H9 (cell line): ENCODE data around the gene ACTA1. TPM values are rescaled to one million over a fixed set of nuclear protein-coding genes. Genes with fewer than 3 reads are reported as not detected.

Experiments used
- DNase-seq: peaks from one replicate; pipeline ENCODE4 v3.0.0-alpha.2; 2017
- H2AFZ ChIP-seq: one replicate; pipeline ENCODE4 v1.6.1; 2013; ENCODE audit warnings: mild to moderate bottlenecking, low read length, control low read depth, moderate library complexity
- H2AK5ac ChIP-seq: 2 replicates; pipeline ENCODE4 v1.6.1; 2013; ENCODE audit warnings: low read length, control low read depth, mixed read lengths; ENCODE audit not compliant: insufficient read length
- H2BK120ac ChIP-seq: one replicate; pipeline ENCODE4 v1.6.1; 2013; ENCODE audit warnings: low read depth, mild to moderate bottlenecking, low read length, control low read depth, inconsistent platforms; ENCODE audit not compliant: poor library complexity, severe bottlenecking
- H2BK12ac ChIP-seq: 2 replicates; pipeline ENCODE4 v1.6.1; 2013; ENCODE audit warnings: low read length, control low read depth, mixed read lengths, low read depth; ENCODE audit not compliant: insufficient read length
- H2BK15ac ChIP-seq: 2 replicates; pipeline ENCODE4 v1.6.1; 2013; ENCODE audit warnings: low read depth, low read length, control low read depth
- H2BK20ac ChIP-seq: one replicate; pipeline ENCODE4 v1.6.1; 2013; ENCODE audit warnings: low read depth, mild to moderate bottlenecking, low read length, control low read depth, inconsistent platforms; ENCODE audit not compliant: poor library complexity, severe bottlenecking
- H2BK5ac ChIP-seq: 2 replicates; pipeline ENCODE4 v1.6.1; 2013; ENCODE audit warnings: low read length, control low read depth, mixed read lengths; ENCODE audit not compliant: insufficient read length
- H3K14ac ChIP-seq: 2 replicates; pipeline ENCODE4 v1.6.1; 2013; ENCODE audit warnings: low read length, control low read depth; ENCODE audit not compliant: insufficient read depth
- H3K18ac ChIP-seq: 2 replicates; pipeline ENCODE4 v1.6.1; 2013; ENCODE audit warnings: low read depth, mild to moderate bottlenecking, mixed read lengths, low read length, control low read depth; ENCODE audit not compliant: insufficient read length
- H3K23ac ChIP-seq: 2 replicates; pipeline ENCODE4 v1.6.1; 2013; ENCODE audit warnings: low read length, control low read depth, mixed read lengths, low read depth; ENCODE audit not compliant: insufficient read length
- H3K23me2 ChIP-seq: 2 replicates; pipeline ENCODE4 v1.6.1; 2013; ENCODE audit warnings: low read depth, mild to moderate bottlenecking, mixed read lengths, low read length, control low read depth; ENCODE audit not compliant: insufficient read length, poor library complexity, severe bottlenecking
- H3K27ac ChIP-seq: 2 replicates; pipeline ENCODE4 v1.5.1; 2013; ENCODE audit warnings: low read length, control low read depth, mixed read lengths, low read depth; ENCODE audit not compliant: insufficient read length
- H3K27me3 ChIP-seq: 2 replicates; pipeline ENCODE4 v1.6.1; 2013; ENCODE audit warnings: low read length, control low read depth, inconsistent platforms; ENCODE audit not compliant: insufficient read depth
- H3K4ac ChIP-seq: 2 replicates; pipeline ENCODE4 v1.6.1; 2013; ENCODE audit warnings: low read depth, mild to moderate bottlenecking, control low read depth, inconsistent platforms, low read length, moderate library complexity
- H3K4me1 ChIP-seq: 2 replicates; pipeline ENCODE4 v1.6.1; 2013; ENCODE audit warnings: low read length, control low read depth, inconsistent platforms; ENCODE audit not compliant: insufficient read depth
- H3K4me2 ChIP-seq: 2 replicates; pipeline ENCODE4 v1.6.1; 2013; ENCODE audit warnings: low read length, control low read depth, mixed read lengths; ENCODE audit not compliant: insufficient read length, insufficient read depth
- H3K56ac ChIP-seq: 2 replicates; pipeline ENCODE4 v1.6.1; 2013; ENCODE audit warnings: low read depth, mild to moderate bottlenecking, mixed read lengths, low read length, control low read depth; ENCODE audit not compliant: insufficient read length
- H3K79me1 ChIP-seq: 2 replicates; pipeline ENCODE4 v1.6.1; 2013; ENCODE audit warnings: low read depth, mild to moderate bottlenecking, moderate library complexity, low read length, control low read depth, inconsistent platforms; ENCODE audit not compliant: insufficient read depth, poor library complexity, severe bottlenecking
- H3K79me2 ChIP-seq: 2 replicates; pipeline ENCODE4 v1.6.1; 2013; ENCODE audit warnings: low read length, control low read depth, inconsistent platforms; ENCODE audit not compliant: insufficient read depth
- H3K9ac ChIP-seq: 2 replicates; pipeline ENCODE4 v1.6.1; 2013; ENCODE audit warnings: low read length, control low read depth, mixed read lengths; ENCODE audit not compliant: insufficient read length; ENCODE audit errors: extremely low read depth
- H3K9me3 ChIP-seq: one replicate; pipeline ENCODE4 v1.6.1; 2013; ENCODE audit warnings: low read depth, low read length, inconsistent platforms; ENCODE audit not compliant: control insufficient read depth
- H3T11ph ChIP-seq: one replicate; pipeline ENCODE4 v1.6.1; 2013; ENCODE audit warnings: mild to moderate bottlenecking, low read length, control low read depth, inconsistent platforms
- H4K20me1 ChIP-seq: one replicate; pipeline ENCODE4 v1.6.1; 2013; ENCODE audit not compliant: control insufficient read depth, insufficient read length, insufficient read depth
- H4K5ac ChIP-seq: 2 replicates; pipeline ENCODE4 v1.6.1; 2013; ENCODE audit warnings: low read depth, mild to moderate bottlenecking, mixed read lengths, low read length, control low read depth; ENCODE audit not compliant: insufficient read length
- H4K8ac ChIP-seq: replicated peaks from 2 replicates; pipeline ENCODE4 v1.6.1; 2013; ENCODE audit warnings: low read length, control low read depth, mixed read lengths, low read depth; ENCODE audit not compliant: insufficient read length
- H4K91ac ChIP-seq: 2 replicates; pipeline ENCODE4 v1.6.1; 2013; ENCODE audit warnings: low read depth, mild to moderate bottlenecking, moderate library complexity, mixed read lengths, low read length, control low read depth; ENCODE audit not compliant: insufficient read length
- H3K27ac Mint-ChIP-seq, 3 experiments: 2 replicates in 2 of 3; 3 replicates in 1 of 3; pipeline ENCODE4 v1.8.0; 2020 to 2021; ENCODE audit warnings: mixed read lengths in 3 of 3, mild to moderate bottlenecking in 1 of 3, moderate library complexity in 1 of 3
- H3K27me3 Mint-ChIP-seq: 2 replicates; pipeline ENCODE4 v1.8.0; 2021; ENCODE audit warnings: low read depth, mild to moderate bottlenecking, moderate library complexity, mixed read lengths
- H3K36me3 Mint-ChIP-seq, 3 experiments: 2 replicates in 2 of 3; 3 replicates in 1 of 3; pipeline ENCODE4 v1.8.0; 2020 to 2021; ENCODE audit warnings: low read depth in 3 of 3, mixed read lengths in 3 of 3; ENCODE audit not compliant: insufficient read depth in 1 of 3
- H3K4me1 Mint-ChIP-seq, 2 experiments: 2 replicates each; pipeline ENCODE4 v1.8.0; 2020; ENCODE audit warnings: mixed read lengths in 2 of 2
- H3K4me3 Mint-ChIP-seq, 2 experiments: 2 replicates in 1 of 2; 3 replicates in 1 of 2; pipeline ENCODE4 v1.8.0; 2020 to 2021; ENCODE audit warnings: mild to moderate bottlenecking in 2 of 2, mixed read lengths in 2 of 2, moderate library complexity in 1 of 2
- H3K9me3 Mint-ChIP-seq, 2 experiments: 2 replicates in 1 of 2; 3 replicates in 1 of 2; pipeline ENCODE4 v1.8.0; 2020; ENCODE audit warnings: mild to moderate bottlenecking in 2 of 2, mixed read lengths in 2 of 2, moderate library complexity in 1 of 2
- WGBS: extraction: QIAGEN DNeasy Blood & Tissue Kit; methylation state at CpG from one replicate; pipeline ENCODE4 v1.1.7; 2013; ENCODE audit warnings: missing lambda C conversion rate, low lambda C conversion rate, mixed read lengths; ENCODE audit not compliant: insufficient read length; ENCODE audit errors: extremely low coverage; 5-methylcytosine and 5-hydroxymethylcytosine counted together
- total RNA-seq: library from RNA; stranded (reverse); gene quantifications from 2 replicates; pipeline ENCODE4 v1.2.1, GENCODE V29; 2021
- TF ChIP-seq, protein P1 (sequence below): fragments of 200-600 bp; sonication (generic); conservative IDR thresholded peaks from 3 replicates; pipeline ENCODE4 v1.8.0; 2021; ENCODE audit warnings: antibody characterized with exemption, mild to moderate bottlenecking

The ACTA1 gene
- total RNA-seq, 1 experiment from 2014 or later, result 48.5 TPM

DNA sequence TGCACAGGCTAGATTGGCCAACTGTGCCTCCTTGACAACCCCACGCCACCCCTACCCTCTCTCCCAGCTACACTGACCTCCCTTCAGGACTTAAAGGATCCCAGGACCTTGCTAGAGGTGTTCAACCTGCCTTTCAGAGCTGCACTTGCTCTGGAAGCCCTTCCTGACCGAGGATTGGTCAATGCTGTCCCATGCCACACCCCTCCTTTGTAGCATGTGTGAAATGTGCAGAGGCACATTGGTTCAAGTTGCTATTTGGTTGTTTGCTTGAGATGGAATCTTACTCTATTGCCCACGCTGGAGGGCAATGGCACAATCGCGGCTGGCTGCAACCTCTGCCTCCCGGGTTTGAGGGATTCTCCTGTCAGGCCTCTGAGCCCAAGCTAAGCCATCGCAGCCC lies 21.8 kb downstream of the ACTA1 start:
- H3K79me2 ChIP-seq, result no peaks in the 10 kb centered on the region
- H3K4me1 Mint-ChIP-seq, result peaks cover 25 to 48% of the 10 kb centered on the region in 2 experiments
- peaks cover 5% of the 10 kb centered on the region; the same call in 1 of the 2 replicates for H3K27me3 ChIP-seq
- no peak overlapping the region for H3K18ac ChIP-seq
- no peaks in the 10 kb centered on the region; a peak in 1 of 5 replicates for H3K9me3 Mint-ChIP-seq
- TF ChIP-seq, protein P1, sequence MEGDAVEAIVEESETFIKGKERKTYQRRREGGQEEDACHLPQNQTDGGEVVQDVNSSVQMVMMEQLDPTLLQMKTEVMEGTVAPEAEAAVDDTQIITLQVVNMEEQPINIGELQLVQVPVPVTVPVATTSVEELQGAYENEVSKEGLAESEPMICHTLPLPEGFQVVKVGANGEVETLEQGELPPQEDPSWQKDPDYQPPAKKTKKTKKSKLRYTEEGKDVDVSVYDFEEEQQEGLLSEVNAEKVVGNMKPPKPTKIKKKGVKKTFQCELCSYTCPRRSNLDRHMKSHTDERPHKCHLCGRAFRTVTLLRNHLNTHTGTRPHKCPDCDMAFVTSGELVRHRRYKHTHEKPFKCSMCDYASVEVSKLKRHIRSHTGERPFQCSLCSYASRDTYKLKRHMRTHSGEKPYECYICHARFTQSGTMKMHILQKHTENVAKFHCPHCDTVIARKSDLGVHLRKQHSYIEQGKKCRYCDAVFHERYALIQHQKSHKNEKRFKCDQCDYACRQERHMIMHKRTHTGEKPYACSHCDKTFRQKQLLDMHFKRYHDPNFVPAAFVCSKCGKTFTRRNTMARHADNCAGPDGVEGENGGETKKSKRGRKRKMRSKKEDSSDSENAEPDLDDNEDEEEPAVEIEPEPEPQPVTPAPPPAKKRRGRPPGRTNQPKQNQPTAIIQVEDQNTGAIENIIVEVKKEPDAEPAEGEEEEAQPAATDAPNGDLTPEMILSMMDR, result no peak
- DNase-seq, result peak; percentile 56
- no CpG with 5 or more reads among the region's 7 CpGs for WGBS
- no peak overlapping the region for H3K56ac ChIP-seq
- H3K27me3 Mint-ChIP-seq, result peaks cover 56% of the 10 kb centered on the region
- no peaks in the 10 kb centered on the region for H4K20me1 ChIP-seq
- H2BK5ac ChIP-seq, result no peak overlapping the region
- H3K4me2 ChIP-seq, result no peak overlapping the region
- no peak overlapping the region for H4K91ac ChIP-seq
- no peak overlapping the region for H3K14ac ChIP-seq
- peaks cover 9% of the 10 kb centered on the region for H3K23me2 ChIP-seq
- H4K8ac ChIP-seq, result no peak overlapping the region
- no peak overlapping the region; a peak in 1 of 7 replicates for H3K27ac Mint-ChIP-seq
- no peak overlapping the region for H2BK15ac ChIP-seq
- no peak overlapping the region for H3K4ac ChIP-seq
- no peak overlapping the region for H2AK5ac ChIP-seq
- peaks cover 0 to 1% (median 0%) of the 10 kb centered on the region in 3 experiments; a peak in 2 of 7 replicates for H3K36me3 Mint-ChIP-seq
- H2AFZ ChIP-seq, result no peak overlapping the region
- H3K79me1 ChIP-seq, result no peaks in the 10 kb centered on the region
- no peak overlapping the region for H2BK12ac ChIP-seq
- H3T11ph ChIP-seq, result no peak overlapping the region
- no peak overlapping the region for H2BK20ac ChIP-seq
- H3K4me1 ChIP-seq, result peaks cover 16% of the 10 kb centered on the region; the same call in 1 of the 2 replicates
- H4K5ac ChIP-seq, result no peak overlapping the region
- no peak overlapping the region for H3K23ac ChIP-seq
- no peaks in the 10 kb centered on the region for H3K9me3 ChIP-seq
- no peak overlapping the region for H3K27ac ChIP-seq
- peak overlapping the region in 1 of 2 experiments; percentile 11; a peak in 1 of 5 replicates for H3K4me3 Mint-ChIP-seq
- H2BK120ac ChIP-seq, result no peak overlapping the region
- H3K9ac ChIP-seq, result no peak overlapping the region
